DMS 273 treated with DMSO at 0.1 percent for 48 hours (cell line): ENCODE results near the gene NDUFS8.

ENCODE experiments used
- DNase-seq: peaks from one replicate; lab custom pipeline; 2025; lab: John Stamatoyannopoulos, UW

The NDUFS8 gene

GRCh38 chr11:68016161-68016903, 14.1 kb upstream of the NDUFS8 start:
- DNase-seq, result no peak

DNA sequence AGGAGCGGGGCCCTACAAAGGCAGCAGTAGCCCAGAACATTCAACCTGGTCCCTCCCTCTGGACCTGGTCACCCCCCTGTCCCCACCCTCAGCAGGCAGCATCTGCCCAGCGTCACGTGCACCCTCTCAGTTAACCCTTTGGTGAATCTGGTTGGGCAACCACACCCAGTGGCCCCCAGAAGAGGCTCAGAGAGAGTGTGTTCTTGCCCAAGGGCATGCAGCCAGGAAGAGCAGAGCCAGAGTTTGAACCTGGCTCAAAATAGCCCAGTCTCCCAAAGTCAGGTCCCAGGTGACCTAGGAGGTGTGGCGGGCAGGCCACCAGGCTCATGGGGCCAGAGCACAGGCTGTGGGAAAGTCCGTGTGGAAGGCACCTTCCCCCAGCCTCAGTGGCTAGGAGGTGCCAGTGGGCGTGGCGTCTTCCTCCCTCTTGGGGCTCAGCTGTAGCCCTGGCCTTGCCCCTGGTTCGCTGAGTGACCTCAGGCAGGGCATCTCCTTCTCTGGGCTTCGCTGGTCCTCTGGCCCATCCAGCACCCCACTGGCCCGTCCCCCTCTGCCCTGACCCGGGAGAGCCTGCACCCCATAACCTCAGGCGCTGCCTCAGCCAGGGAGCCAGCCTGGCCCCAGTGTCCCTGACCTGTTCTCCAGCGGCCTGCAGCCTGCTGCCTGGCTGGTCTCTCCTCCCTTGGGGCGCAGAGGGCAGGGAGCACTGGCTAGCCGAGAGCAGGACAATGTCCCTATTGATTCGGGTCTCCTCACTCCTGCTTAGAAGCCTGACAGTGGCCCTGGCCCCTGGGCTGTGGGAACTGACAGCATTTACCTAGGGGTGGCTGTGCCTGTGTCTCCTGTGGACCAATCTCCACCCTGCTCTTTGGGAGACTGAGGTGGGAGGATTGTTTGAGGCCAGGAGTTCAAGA, 13.3 kb upstream of the NDUFS8 start:
- DNase-seq, result no peak

- DNase-seq, result no peak
Measured at GRCh38 chr11:68017980-68018729, 12.3 kb upstream of the NDUFS8 start.

DNA sequence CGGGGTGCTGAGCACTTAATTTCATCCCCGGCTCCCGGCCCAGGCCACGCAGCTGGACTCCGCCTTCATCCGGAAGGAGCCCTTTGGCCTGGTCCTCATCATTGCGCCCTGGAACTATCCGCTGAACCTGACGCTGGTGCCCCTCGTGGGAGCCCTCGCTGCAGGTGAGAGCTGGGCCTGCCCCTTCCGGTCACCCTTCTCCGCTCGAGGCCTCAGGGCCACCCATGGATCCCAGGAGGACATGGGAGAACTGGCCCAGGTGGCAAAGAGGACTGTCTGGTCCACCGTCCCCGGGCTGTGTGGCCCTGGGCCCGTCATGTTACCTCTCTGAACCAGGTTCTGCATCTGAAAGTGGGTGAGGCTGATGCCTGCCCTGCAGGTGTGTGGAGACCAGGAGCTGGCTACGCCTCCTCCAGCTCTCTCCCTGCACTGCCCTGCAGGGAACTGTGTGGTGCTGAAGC, 11.7 kb upstream of the NDUFS8 start:
- no peak for DNase-seq

DNA sequence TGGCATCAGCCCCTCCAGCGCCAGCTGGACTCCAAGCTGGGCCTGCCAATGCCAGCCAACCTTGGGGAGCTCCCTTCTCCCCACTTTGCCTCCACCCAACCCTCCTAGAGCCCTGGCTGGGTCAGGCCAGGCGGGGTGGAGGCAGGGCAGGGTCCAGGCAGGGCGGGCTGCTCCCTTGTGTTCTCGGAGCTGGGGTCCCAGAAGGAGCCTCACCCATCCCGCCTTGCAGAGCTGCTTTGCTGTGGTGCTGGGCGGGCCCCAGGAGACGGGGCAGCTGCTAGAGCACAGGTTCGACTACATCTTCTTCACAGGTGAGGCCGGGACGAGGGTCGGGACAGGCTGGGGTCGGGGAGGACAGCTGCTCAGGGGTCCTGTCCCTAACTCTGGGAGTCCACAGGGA, 11.0 kb upstream of the NDUFS8 start:
- no peak for DNase-seq

GRCh38 chr11:68020575-68020974, 9.9 kb upstream of the NDUFS8 start:
- DNase-seq, result no peak

DNA sequence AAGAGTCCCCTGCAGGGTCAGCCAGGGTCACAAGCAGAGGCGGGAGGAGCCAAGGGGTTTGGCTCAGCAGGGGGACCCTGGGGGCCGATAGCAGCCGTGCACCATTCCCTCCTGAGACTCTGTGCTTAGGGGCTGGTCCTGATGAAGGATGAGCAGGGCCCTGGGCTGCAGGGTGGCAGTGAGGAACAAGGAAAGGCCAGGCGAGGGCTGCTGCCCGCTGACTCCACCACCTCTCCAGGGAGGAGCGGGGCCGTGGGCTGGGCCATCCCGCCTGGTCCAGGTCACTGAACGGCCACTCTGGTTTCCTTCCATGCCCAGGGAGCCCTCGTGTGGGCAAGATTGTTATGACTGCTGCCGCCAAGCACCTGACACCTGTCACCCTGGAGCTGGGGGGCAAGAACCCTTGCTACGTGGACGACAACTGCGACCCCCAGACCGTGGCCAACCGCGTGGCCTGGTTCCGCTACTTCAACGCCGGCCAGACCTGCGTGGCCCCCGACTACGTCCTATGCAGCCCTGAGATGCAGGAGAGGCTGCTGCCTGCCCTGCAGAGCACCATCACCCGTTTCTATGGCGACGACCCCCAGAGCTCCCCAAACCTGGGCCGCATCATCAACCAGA, 9.2 kb upstream of the NDUFS8 start:
- DNase-seq, result no peak

DNA sequence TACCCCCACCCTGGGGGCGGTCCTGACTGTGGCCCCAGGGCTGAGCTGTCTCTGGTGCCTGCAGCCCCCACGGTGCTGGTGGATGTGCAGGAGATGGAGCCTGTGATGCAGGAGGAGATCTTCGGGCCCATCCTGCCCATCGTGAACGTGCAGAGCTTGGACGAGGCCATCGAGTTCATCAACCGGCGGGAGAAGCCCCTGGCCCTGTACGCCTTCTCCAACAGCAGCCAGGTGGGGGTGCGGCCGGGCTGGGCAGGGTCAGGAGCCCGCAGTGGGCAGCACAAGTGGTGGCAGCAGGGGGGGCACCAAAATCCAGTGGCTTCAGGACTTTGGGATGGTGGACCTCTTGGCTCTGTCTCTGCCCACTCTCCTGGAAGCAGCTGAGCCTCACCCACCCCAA, 8.0 kb upstream of the NDUFS8 start:
- DNase-seq, result no peak

DNA sequence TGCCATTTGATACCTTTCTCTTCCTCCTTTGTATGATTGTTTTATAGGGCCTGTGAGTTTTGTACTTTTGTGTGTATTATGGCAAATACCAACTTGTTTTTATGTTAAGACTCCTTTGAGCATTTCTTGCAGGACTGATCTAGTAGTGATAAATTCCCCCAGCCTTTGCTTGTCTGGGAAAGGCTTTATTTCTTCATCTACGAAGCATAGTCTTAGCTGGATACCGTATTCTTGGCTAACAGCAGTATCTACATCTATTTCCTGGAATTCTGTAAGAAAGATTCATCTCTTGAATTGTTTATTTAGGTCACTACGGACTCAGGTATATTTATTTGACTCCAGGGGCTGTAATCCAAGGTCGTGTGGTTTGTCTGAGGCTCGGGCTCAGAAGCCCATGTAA, 6.0 kb upstream of the NDUFS8 start:
- DNase-seq, result no peak

DNA sequence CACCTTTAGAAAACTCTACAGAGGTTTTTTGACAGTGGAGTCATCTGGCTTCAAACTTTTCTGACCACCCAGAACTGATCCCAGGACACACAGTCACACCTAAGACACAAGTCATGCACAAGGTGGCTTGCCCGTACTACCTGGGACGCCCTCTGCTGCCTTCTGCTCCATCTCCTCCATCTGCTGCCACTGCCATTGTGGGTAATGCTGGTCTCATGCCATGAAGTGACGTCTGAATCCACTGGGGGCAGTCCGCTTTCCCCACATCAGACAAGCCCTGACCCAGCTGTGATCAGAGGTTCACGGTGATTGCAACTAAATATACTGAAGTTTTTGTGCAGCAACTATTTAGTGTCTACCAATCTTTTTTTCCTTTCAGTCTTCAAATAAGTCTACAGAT, 5.4 kb upstream of the NDUFS8 start:
- no peak for DNase-seq

DNA sequence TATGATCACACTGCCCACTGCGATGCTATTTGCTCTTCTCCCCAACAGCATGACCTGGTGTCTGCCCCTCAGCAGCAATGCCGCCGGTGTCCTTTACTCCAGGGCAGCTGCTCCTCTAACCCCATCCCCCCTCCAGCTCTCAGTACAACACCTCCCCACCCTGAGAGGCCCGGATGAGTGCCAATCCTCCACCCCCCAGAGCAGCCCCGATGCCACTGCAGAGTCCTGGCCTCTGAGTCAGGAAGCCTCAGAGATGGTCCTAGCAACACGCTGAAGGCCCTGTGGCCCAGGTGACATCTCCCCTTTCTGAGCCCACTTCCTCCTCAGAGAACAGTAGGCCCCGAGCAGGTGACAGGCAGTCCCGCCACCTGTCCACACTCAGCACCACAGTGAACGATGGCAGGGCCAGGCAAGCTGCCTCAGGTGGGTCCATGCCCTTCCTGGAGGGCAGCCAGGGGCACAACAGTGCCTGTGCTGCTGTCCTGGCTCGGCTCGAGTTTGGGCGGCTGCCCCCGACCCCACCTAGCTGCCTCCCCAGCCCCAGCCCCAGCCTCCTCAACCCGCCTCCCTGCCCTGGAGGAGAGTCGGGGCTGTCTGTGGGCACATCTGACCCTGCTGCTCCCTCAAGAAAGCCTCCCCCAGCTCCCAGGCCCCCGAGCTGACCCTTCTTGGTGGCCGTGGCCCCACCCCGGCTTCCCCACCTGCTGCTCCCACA, 3.9 kb upstream of the NDUFS8 start:
- DNase-seq, result no peak

DNA sequence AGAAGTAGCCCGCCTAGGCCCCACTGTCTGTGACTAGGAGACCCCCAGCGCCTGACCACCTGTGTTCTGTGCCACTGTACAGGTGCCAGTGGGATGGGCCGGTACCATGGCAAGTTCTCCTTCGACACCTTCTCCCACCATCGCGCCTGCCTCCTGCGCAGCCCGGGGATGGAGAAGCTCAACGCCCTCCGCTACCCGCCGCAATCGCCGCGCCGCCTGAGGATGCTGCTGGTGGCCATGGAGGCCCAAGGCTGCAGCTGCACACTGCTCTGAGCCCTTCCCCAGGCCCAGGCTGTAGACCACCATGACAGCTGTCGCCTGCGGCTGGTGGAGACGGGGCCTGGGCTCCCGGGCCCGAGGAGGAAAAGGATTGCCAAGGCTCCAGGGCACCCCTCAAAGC, 2.8 kb upstream of the NDUFS8 start:
- no peak for DNase-seq

GRCh38 chr11:68028802-68029545, 1.5 kb upstream of the NDUFS8 start:
- no peak for DNase-seq

- no peak for DNase-seq
Measured at GRCh38 chr11:68031144-68031464, 623 bp downstream of the NDUFS8 start.

DNA sequence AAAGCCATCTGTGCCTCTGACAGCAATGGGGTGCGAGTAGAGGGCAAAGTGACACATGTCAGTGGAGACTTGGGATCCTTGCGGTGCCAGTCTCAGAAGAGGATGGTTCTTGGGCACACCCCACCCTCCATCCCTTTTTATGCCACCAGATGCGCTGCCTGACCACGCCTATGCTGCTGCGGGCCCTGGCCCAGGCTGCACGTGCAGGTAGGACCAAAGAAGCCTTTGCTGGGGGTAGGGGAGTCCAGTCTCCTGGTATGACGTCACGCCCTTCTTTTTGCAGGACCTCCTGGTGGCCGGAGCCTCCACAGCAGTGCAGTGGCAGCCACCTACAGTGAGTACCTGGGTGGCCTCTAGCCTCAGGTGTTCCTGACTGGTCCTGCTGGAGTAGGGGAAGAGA, 1.5 kb downstream of the NDUFS8 start:
- DNase-seq, result no peak

DNA sequence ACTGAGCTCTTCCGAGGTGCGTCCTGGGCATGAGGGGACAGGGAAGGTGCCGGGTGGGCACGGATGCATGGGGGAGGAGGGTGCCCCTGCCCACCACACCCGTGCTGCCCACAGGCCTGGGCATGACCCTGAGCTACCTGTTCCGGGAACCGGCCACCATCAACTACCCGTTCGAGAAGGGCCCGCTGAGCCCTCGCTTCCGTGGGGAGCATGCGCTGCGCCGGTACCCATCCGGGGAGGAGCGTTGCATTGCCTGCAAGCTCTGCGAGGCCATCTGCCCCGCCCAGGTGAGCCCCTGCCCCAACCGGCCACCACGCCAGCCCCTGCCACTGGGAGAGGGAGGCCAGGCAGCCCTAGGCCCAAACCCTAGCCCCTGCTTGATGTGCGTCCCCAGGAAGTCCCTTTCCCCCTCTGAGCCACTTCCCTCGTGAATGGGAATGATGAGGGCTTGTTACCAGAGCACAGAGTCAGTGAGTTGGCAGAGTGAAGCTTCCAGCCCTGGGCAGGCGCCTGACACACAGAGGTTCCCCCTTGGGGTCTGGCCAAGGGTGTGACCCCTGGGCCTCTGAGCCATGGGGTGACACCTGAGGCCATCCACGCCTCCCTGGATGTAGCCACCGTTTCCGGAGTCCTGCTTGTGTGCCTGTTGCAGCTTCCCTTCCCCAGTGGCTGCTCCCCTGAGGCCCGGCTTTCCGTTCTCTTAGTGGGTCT, 2.7 kb downstream of the NDUFS8 start:
- no peak for DNase-seq

DNA sequence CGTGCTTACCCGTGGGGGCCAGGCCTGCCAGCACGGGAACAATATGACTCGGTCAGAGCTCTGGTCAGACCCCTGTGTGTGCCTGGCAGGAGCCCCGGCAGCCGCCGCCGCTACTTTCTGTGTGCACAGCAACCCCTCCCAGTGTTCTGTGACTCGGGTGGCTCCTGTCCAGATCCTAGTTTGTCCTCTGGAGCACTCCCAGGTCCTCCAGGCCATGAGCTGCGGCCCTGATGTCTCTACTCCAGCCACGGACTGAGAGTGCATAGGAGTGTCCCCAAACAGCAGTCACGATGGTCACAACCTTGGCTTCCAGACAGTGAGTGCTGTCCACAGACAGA, 3.2 kb downstream of the NDUFS8 start:
- DNase-seq, result no peak

- DNase-seq, result no peak
Measured at GRCh38 chr11:68035266-68035876, 4.9 kb downstream of the NDUFS8 start.

DNA sequence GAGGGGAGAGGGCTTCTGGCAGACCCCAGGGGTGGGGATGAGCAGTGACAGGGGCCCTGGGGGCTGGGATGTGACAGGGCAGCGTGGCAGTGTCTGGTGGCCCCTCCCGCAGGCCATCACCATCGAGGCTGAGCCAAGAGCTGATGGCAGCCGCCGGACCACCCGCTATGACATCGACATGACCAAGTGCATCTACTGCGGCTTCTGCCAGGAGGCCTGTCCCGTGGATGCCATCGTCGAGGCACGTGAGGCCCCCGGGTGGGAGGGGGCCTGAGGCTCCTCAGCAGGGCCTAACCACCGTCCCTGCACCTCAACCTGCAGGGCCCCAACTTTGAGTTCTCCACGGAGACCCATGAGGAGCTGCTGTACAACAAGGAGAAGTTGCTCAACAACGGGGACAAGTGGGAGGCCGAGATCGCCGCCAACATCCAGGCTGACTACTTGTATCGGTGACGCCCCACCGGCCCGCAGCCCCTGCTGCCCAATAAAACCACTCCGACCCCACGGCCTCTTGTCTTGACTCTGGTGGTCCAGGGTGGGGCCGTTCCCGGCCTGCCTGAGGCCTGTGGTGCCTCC, 5.7 kb downstream of the NDUFS8 start:
- DNase-seq, result no peak
